Measurements from ENCODE around the gene FAM118A. TPM values are rescaled to one million over a fixed set of nuclear protein-coding genes. Genes with fewer than 3 reads are reported as not detected.

FAM118A gene
- total and polyA plus RNA-seq, 12 donors: 10.2 to 35.7 (median 16.3) TPM

DNA sequence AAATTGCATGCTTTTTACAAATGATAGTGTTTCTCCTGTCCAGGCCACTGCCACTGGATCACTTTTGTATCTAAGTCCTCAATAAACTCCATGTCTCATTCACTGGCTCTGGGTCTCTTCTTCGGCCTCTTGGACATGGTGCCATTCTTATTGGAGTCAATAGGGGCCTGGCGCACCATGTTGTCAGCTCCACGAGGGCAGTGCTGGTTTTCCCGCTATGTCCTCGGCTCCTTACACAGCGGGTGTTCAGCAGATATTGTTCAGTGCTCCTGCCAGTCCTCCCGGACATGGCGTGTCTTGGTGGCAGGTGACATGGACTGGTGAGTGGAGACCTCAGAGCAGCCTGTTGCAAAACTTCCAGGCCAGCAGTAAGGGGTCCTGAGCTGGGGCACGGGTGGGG lies 3.6 kb upstream of the FAM118A start:
- Histone ChIP-seq H3K4me1 (peaks cover 3 to 19% (median 12%) of the 10 kb centered on the region in 9 donors), H3K9me3 (no peaks in the 10 kb centered on the region), H3K27ac (no peak overlapping the region), H3K27me3 (no peaks in the 10 kb centered on the region), H3K36me3 (no peaks in the 10 kb centered on the region), H3K4me3 (no peak overlapping the region)
- TF ChIP-seq, protein P1, sequence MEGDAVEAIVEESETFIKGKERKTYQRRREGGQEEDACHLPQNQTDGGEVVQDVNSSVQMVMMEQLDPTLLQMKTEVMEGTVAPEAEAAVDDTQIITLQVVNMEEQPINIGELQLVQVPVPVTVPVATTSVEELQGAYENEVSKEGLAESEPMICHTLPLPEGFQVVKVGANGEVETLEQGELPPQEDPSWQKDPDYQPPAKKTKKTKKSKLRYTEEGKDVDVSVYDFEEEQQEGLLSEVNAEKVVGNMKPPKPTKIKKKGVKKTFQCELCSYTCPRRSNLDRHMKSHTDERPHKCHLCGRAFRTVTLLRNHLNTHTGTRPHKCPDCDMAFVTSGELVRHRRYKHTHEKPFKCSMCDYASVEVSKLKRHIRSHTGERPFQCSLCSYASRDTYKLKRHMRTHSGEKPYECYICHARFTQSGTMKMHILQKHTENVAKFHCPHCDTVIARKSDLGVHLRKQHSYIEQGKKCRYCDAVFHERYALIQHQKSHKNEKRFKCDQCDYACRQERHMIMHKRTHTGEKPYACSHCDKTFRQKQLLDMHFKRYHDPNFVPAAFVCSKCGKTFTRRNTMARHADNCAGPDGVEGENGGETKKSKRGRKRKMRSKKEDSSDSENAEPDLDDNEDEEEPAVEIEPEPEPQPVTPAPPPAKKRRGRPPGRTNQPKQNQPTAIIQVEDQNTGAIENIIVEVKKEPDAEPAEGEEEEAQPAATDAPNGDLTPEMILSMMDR (IDR thresholded peaks at IDR 0.05): no peak
- WGBS, 2 donors: 91 to 94% methylated on average over 9 of the region's 9 CpGs
- DNase-seq (no peak), ATAC-seq (no peak)
- intact Hi-C loops (cut with DNase I): loop anchor here in 3 of 10 donors (5.0 kb wide), 1 partner anchor 34 kb away; no protein-coding TSS in a partner anchor

DNA sequence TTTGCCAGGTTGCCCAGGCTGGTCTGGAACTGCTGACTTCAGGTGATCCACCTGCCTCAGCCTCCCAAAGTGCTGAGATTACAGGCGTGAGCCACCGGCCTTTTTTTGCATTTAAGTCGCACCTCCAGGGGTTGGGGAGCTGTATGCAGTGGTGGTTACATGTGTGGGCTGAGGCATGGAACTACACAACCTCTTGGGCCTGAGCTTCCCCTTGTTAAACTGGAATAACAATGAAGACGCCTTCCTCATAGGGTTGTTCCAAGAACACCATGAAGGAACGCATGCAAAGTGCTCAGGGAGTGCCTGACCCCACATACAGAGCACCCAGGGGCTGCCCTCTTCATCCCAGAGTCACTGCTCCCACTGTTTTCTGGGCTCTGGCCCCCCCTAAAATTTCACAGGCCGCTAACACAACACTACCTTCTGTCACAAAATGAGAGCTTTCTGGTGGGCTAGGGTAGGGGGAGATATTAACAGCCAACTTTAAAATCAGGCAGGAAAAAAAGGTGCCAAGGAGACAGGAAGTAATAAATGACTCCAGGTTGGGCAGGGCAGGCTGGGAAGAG lies 1.3 kb upstream of the FAM118A start:
- peak overlapping the region in 1 of 10 donors; percentile 94 for H3K27ac ChIP-seq
- H3K36me3 ChIP-seq: peaks cover 0 to 7% (median 0%) of the 10 kb centered on the region in 9 donors
- 90 to 96% methylated on average over 6 of the region's 6 CpGs for WGBS, 2 donors
- H3K27me3 ChIP-seq: no peaks in the 10 kb centered on the region
- ATAC-seq (no peak), DNase-seq (no peak)
- intact Hi-C loops (cut with DNase I): loop anchor here in 4 of 10 donors (2.0 to 5.0 kb wide), 2 partner anchors 36 kb away; no protein-coding TSS in a partner anchor
- TF ChIP-seq, protein P1 (IDR thresholded peaks at IDR 0.05): no peak
- no peaks in the 10 kb centered on the region for H3K9me3 ChIP-seq
- no peak overlapping the region for H3K4me3 ChIP-seq
- peaks cover 6 to 26% (median 16%) of the 10 kb centered on the region in 9 donors for H3K4me1 ChIP-seq

DNA sequence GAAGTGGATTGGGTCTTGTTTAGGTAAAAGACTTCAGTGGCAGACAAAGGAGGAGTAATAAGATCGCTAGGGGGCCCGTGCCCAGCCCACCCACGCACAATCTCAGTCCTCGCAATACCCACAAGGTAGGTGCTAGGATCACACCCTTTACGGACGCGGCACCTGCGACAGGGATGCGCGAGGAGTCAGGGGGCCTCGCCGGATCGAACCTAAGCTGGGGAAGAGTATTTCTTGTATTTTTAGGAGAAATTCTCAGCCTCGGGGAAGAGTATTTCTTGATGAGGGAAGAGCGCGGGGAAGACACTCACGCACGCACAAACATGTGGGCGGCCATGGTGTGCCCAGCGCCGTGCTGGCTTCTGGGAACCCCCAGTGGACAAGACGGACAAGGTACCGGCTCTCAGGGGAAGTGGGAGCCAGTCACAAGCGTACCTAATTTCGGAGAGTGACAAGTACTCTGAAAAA lies 745 bp upstream of the FAM118A start:
- H3K27ac ChIP-seq: peak overlapping the region in 9 of 10 donors; percentile 68 to 94 (median 86)
- no peaks in the 10 kb centered on the region for H3K9me3 ChIP-seq
- DNase-seq (no peak), ATAC-seq (peak in 3 of 8 donors; percentile 1 to 4 (median 1))
- WGBS, 2 donors: 58 to 62% methylated on average over 25 of the region's 25 CpGs
- H3K36me3 ChIP-seq: peaks cover 0 to 7% (median 0%) of the 10 kb centered on the region in 9 donors
- peaks cover 8 to 31% (median 21%) of the 10 kb centered on the region in 9 donors for H3K4me1 ChIP-seq
- H3K4me3 ChIP-seq: peak overlapping the region; percentile 4 to 99 (median 97)
- TF ChIP-seq, protein P1 (IDR thresholded peaks at IDR 0.05): no peak
- intact Hi-C loops (cut with DNase I): loop anchor here in 4 of 10 donors (2.0 to 5.0 kb wide), 2 partner anchors 36 to 37 kb away; no protein-coding TSS in a partner anchor
- no peaks in the 10 kb centered on the region for H3K27me3 ChIP-seq

DNA sequence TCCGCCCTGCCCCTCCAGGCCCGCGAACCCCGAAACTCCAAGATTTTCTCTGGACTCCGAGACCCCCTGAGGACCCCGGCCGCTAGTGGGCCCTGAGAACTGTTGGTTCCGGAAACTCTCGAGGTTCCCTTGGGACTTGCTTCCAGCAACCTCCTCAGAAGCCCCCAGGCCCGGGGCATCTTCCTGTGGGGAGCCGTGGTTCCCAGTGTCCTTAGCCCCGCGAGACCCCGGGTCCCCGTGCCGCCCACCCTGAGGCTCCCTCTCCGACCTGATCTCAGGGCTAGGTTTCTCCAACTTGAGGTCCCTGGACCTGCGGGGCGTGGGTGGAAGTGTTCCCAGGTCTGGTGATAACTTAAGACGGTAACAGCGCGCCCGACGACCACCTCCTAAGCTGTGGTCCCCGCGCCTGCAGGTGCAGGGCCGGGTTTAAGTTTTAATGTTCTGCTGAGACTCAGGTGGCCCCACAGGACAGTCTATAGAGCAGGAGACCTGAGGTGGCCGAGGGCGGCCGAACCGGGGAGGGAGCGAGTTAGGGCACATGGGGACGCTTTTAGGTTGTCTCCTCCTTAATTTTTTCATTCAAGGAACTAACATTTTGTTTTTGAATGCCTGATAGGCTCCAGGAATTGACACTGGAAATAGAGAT lies 720 bp downstream of the FAM118A start:
- Histone ChIP-seq H3K36me3 (peaks cover 0 to 7% (median 0%) of the 10 kb centered on the region in 9 donors), H3K4me3 (peak overlapping the region; percentile 63 to 99 (median 97)), H3K27me3 (no peaks in the 10 kb centered on the region), H3K27ac (peak overlapping the region; percentile 43 to 94 (median 86)), H3K4me1 (peaks cover 8 to 40% (median 30%) of the 10 kb centered on the region in 9 donors), H3K9me3 (no peaks in the 10 kb centered on the region)
- peak in 1 of 2 donors; percentile 29 for DNase-seq
- ATAC-seq: peak in 1 of 8 donors; percentile 4
- TF ChIP-seq, protein P1 (IDR thresholded peaks at IDR 0.05): no peak
- 3 to 6% methylated on average over 30 to 33 of the region's 33 CpGs for WGBS, 2 donors
- intact Hi-C loops (cut with DNase I): loop anchor here in 4 of 10 donors (2.0 to 10.0 kb wide), 3 partner anchors 38 to 124 kb away; no protein-coding TSS in a partner anchor

Measured in heart right ventricle (tissue), 16 donors.